NCI-H69 (cell line): ENCODE data around the gene MUC2.

Experiments
- DNase-seq: peaks from one replicate; lab custom pipeline; 2025; lab: John Stamatoyannopoulos, UW

MUC2 gene

DNA sequence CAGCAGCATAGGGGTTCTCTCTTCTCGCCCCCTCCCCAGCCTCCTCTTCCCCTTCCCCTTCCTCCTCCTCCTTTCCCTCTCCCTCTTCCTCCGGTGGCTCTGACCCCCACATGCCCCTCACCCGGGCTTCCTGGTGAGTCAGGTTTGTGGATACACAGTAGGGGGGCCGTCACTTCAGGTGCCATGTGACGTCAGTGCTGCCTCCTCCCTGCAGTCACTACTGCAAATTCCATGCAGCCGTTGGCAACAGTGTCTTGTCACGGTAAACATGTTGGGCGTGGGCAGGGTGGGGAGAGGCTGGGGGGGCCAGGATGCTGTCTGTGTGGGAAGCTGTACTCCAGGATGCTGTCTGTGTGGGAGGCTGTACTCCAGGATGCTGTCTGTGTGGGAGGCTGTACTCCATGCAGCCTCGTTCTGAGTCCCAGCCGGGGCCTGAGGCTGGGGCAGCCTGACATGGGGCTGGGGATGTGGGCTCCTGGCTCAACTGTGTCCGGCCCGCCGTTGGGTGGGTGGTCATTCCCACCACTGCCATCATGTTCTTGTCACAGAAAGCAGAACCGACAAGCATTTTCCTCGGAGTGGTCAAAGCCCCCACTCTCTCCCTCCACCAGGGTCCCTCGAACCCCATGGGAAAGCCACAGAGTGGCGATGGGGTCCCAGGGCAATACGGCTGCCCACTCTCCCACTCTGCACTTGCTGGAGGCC, 2.4 kb upstream of the MUC2 start:
- DNase-seq, result peak; percentile 75

DNA sequence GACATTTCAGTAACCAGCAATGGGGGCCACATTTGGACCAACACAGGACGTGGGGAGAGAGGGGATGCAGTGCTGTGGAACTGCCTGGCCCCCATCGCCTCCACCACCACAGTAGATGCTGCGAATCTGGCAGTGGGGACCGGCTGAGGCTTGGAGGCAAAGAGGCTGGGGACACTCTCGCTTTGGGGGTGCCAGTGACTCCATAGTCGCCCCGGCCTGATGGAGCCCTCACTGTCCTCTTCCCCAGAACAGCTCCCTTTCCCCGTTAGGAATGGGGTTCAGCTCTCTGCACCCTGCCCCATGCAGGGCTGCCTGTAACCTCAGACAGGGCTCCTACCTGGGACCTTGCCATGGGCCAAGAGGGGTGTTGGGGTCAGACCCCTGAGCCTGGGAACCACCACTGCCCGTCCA, 1.8 kb upstream of the MUC2 start:
- no peak for DNase-seq

DNA sequence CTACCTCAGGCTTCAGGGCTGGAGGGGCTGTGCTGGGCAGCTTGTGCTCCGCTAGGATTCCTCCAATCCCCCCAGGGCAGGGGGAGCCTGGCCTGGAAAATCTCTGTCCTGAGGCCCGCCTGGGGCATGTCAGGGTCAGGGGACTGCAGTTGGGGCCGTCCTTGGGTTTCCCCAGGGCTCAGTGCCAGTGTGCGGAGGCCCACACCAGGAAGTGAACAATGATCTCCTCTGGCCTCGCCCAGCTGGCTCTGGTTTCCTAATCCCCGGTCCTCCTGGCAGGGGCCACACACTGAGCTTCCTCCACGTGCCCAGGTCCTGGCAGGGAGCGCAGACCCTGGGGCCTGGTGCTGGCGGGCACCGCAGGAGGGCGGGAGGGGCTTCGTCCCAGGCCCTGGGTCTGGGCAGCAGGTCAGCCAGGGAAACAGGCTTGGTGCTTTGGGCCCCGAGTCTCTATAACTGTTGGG, 1.4 kb upstream of the MUC2 start:
- DNase-seq, result peak; percentile 56

DNA sequence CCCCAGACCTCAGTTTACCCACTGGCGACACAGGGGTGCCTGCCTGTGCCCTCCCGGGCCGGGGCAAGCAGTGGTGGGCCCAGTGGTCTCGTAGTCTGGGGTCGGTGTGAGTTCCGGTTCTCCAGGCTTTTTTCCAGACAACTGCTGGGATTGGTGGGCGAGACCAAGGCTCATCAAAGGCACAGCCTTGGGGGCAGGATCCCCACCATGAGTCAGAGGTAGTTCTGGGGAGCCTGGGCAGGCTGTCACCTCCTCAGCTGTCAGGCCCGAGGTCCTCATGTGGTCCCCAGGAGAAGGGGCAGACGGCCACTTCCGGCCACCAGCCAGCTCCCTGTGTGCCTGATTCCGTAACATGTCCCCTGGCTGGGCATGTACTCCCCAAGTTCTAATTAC, 827 bp upstream of the MUC2 start:
- no peak for DNase-seq

DNA sequence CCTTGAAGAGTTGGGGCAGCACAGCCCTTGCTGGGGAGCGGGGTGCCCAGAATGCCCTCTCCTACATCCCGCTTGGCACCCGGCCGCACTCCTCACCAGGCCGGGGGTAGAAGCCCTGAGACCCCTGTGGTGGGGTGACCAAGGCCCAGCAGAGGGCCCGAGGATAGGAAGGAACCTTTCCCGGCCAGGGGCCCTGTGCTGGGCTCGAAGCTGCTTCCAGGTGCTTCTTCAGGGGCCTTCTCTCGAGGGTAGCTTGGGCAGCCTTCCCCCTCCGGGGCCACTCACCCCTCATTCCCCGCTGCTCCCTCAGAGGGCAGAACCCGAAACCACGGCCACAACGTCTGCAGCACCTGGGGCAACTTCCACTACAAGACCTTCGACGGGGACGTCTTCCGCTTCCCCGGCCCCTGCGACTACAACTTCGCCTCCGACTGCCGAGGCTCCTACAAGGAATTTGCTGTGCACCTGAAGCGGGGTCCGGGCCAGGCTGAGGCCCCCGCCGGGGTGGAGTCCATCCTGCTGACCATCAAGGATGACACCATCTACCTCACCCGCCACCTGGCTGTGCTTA, 752 bp downstream of the MUC2 start:
- no peak for DNase-seq

DNA sequence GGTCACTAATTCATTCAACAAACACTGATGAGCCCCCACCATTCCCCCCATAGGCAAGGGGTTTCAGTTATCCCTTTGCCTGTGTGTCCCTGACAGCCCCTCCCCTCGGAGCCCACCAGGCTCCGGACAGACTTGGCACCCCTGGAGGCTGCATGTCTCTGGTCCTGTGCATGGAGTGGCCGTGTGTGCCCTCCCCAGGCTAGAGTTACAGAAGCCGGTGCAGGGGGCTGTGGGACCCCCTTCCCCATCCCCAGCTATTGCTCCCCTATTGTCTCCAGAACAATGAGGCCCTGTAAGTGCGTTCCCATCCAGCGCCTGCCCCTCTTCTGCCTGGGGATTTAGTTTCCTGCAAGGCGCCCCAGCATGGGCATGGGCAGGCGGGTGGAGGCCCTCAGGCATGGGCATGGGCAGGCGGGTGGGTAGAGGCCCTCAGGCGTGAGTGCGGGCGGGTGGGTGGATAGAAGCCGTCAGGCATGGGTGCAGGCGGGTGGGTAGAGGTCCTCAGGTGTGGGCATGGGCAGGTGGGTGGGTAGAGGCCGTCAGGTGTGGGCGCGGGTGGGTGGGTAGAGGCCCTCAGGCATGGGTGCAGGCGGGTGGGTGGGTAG, 1.5 kb downstream of the MUC2 start:
- no peak for DNase-seq

DNA sequence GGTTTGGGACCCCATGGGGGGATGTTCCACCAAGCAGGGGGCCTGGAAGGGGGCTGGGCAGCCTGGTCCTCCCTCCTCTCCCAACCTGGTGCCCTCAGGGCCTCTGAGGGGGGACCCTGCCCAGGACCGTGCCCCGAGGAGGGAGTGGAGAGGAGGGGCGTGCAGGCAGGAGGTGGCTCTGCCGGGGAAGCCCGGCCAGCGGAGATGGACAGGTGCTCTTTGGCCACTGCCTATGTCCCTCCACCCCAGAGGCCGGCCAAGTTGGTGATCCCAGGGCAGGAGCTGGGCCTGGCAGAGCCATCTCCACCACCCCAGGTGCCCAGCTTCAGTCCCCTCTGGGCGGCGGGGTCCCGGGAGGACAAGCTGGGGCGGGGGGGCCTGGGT, 2.4 kb downstream of the MUC2 start:
- DNase-seq, result no peak

DNA sequence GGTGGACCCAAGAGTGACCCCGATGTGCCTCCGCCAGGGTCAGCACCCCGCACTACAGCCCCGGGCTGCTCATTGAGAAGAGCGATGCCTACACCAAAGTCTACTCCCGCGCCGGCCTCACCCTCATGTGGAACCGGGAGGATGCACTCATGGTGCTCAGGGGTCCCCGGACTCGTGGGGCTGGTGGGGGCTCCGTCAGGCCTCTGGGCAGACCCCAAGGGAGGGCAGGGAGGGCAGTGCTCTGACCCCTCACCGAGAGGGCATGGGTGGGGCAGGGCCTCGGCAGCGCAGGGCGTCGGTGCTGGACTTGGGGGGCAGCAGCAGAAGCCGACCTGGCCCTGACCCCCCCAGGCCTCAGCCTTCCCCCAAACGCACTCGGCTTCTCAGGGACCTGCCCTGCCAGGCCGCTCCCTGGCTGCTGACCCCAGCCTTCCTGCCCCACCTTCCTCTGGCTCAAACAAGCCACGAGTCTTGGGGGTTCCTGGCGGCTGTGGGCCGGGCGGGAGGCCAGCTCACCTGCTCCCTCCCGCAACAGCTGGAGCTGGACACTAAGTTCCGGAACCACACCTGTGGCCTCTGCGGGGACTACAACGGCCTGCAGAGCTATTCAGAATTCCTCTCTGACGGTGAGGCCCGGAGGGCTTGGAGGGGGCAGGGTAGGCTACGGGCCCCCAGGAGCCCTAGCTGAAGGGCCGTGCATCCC, 2.9 kb downstream of the MUC2 start:
- DNase-seq, result no peak

DNA sequence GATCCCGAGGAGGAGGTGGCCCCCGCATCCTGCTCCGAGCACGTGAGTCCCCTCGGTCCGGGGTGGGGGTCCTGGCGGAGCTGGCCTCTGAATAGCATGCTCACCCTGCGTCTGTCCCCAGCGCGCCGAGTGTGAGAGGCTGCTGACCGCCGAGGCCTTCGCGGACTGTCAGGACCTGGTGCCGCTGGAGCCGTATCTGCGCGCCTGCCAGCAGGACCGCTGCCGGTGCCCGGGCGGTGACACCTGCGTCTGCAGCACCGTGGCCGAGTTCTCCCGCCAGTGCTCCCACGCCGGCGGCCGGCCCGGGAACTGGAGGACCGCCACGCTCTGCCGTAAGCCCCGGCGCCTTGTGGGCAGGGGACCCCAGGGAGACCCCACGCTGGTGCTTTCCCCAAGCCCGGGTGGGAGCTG, 3.5 kb downstream of the MUC2 start:
- no peak for DNase-seq

DNA sequence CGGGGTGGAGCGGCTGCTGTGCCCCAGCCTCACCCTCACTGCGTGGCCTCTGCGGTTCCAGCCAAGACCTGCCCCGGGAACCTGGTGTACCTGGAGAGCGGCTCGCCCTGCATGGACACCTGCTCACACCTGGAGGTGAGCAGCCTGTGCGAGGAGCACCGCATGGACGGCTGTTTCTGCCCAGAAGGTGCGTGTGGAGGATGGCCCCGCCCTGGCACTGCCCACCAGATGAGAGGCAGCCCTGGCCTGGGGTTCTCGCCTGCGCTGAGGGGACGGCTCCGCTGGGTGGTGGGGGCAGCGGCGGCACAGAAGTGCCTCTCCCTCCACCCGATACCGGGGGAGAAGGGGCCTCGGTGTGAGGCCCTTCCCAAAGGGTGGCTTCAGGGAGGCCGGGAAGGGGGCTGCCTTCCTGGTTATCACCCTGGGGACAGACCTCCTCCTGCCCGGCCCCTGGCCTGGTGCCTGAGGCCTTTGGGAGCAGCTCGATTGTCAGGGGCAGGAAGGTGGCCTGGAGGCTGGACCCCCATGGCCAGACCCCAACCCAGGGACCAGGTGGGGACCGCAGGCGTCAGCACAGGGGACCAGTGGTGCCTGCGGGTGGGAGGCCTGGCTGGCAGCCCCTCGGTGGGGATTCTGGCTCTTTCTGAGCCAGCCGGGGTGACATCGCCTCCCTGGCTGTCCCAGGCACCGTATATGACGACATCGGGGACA, 7.1 kb downstream of the MUC2 start:
- DNase-seq, result no peak

DNA sequence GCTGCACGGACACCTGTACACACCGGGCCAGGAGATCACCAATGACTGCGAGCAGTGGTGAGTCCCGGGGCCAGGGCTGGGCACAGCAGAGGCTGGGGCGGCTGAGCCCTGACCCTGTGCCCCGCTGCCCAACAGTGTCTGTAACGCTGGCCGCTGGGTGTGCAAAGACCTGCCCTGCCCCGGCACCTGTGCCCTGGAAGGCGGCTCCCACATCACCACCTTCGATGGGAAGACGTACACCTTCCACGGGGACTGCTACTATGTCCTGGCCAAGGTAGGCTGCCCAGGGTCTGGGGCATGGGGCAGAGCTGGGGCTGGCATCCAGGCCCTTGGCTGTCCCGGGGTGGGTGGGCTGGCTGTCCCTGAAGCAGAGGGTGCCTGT, 7.7 kb downstream of the MUC2 start:
- DNase-seq, result no peak

DNA sequence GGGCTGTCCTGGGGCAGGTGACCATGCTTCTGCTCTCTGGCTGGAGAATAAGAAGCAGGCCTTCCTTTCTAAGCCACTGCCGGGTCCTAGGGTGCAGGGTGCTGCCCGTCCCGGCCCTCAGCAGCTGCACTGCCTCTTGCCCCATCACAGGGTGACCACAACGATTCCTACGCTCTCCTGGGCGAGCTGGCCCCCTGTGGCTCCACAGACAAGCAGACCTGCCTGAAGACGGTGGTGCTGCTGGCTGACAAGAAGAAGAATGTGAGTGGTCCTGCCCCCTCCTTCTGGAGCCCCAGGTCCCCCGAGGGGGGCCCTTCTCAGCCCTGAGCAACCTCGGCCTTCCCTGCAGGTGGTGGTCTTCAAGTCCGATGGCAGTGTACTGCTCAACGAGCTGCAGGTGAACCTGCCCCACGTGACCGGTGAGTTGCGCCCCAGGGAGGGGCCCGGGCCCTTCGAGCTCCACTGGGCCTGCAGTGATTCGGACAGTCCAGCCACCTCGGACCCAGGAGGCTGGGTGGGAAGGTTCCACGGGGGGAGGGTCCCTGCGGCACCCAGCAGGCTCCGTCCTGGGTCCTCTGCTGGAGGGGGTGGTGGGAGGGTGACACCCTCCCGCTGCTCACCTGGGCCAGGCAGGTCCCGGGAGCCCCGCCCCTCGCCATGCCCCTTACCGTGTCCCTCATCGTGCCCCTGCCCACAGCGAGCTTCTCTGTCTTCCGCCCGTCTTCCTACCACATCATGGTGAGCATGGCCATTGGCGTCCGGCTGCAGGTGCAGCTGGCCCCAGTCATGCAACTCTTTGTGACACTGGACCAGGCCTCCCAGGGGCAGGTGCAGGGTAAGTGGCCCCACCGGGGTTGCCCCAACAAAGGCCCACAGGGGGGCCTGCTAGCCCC, 8.3 kb downstream of the MUC2 start:
- DNase-seq, result no peak

DNA sequence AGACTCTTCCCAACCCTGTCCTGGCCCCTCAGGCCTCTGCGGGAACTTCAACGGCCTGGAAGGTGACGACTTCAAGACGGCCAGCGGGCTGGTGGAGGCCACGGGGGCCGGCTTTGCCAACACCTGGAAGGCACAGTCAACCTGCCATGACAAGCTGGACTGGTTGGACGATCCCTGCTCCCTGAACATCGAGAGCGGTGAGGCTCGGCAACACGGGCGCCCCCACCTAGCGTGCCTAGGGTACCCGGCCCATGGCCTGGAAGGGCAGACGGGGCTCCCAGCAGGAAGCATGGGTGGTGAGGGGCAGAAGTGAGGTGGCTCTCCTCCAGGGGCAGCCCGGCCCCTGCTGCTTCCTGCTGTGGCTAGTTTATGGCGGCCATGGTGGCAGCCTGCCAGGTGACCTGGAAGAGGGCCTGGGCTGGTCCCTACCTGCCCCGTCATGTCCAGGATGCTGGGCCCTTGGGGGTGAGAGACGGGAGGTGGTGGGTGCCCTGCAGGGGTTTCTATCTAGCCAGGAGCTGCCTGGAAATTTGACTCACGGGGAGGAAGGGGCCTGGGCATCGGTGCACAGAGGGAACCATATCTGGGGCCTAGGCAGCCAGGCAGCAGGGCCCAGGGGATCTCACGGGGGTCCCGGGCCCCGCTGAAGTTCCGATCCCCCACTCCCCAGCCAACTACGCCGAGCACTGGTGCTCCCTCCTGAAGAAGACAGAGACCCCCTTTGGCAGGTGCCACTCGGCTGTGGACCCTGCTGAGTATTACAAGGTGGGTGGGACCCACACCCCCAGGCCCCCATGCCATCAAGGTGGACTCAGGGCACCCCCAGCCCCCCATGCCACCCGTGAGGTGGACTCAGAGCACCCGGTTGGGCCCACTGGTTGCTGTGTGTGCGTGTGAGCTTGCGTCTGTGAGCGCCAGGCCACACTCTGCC, 9.2 kb downstream of the MUC2 start:
- no peak for DNase-seq

DNA sequence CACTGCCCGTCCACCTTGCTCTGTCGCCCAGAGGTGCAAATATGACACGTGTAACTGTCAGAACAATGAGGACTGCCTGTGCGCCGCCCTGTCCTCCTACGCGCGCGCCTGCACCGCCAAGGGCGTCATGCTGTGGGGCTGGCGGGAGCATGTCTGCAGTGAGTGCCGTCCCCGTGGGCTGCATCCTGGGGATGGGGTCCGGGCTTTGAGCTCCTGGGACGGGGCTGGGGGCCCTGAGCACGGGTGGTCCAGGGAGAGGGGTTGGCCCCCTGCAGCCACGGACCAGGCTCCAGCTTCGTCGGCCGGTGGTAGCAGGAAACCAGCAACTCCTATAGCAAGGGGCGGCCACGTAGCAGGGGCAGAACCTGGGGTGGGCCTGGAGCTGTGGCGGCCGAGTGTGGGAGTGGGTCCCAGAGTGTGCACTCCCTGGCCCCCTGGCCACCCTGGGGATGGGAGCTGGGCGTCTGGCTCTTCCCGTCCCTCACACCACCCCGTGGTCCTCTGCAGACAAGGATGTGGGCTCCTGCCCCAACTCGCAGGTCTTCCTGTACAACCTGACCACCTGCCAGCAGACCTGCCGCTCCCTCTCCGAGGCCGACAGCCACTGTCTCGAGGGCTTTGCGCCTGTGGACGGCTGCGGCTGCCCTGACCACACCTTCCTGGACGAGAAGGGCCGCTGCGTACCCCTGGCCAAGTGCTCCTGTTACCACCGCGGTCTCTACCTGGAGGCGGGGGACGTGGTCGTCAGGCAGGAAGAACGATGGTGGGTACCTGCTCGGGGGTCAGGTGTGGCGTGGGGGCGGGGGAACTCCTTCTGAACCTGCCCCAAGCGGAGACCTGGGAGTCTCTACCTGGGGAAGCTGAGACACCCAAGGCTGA, 10.1 kb downstream of the MUC2 start:
- DNase-seq, result peak; percentile 17

DNA sequence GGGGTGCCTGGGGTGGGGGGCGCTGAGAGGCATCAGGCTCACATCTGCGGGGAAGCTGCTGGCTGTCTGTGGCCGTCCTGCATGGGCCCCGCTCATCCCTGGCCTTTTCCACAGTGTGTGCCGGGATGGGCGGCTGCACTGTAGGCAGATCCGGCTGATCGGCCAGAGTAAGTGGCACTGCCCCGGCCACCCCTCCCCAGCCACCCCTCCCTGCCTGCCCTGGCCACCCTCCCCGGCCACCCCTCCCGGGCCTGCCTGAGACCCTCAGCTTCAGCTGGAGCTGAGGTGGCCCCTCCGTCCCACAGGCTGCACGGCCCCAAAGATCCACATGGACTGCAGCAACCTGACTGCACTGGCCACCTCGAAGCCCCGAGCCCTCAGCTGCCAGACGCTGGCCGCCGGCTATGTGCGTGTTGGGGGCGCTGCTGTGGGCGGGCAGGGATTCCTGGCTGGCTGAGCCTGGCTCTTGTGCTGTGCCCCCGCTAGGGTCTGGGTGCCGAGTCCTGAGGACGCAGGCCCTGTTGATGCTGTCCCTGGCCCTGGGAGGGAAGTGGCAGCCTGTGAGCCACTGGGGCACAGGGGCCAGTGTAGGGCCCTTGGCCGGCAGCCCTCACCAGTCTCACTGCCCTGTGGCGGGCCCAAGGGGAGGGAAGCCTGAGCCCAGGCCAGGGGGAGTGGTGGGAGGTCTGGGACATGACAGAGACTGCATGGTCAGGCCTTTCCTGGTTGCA, 10.9 kb downstream of the MUC2 start:
- DNase-seq, result no peak

DNA sequence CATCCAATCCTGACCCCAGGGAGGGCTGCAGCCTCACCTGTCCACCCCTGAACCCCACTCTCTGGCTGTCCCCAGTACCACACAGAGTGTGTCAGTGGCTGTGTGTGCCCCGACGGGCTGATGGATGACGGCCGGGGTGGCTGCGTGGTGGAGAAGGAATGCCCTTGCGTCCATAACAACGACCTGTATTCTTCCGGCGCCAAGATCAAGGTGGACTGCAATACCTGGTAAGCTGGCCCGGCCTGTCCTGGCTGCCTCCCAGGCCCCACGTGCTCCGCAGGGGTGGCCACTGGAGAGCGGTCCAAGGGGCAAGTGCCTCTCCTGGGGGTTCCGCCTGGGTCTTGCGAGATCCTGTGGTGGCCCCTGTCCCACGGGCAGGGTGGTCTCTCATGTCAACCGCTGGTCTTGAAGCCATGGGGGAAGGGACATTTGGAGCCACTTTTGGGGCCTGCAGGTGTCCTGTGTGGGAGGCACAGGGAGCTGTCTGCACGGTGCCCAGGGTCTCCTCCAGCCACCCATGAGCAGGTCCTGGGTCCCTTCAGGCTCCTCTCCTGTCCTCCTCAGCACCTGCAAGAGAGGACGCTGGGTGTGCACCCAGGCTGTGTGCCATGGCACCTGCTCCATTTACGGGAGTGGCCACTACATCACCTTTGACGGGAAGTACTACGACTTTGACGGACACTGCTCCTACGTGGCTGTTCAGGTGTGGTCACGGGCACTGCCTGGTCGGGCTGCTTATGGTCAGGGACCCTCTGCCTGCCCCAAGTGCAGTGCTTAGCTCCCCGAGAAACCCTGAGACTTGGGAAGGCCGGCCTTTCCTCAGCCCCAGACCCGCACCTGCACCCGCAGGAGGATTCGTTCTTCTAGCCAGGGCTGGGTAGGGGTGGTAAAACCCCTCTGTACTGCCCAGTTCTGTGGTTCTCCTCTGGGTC, 11.8 kb downstream of the MUC2 start:
- no peak for DNase-seq

DNA sequence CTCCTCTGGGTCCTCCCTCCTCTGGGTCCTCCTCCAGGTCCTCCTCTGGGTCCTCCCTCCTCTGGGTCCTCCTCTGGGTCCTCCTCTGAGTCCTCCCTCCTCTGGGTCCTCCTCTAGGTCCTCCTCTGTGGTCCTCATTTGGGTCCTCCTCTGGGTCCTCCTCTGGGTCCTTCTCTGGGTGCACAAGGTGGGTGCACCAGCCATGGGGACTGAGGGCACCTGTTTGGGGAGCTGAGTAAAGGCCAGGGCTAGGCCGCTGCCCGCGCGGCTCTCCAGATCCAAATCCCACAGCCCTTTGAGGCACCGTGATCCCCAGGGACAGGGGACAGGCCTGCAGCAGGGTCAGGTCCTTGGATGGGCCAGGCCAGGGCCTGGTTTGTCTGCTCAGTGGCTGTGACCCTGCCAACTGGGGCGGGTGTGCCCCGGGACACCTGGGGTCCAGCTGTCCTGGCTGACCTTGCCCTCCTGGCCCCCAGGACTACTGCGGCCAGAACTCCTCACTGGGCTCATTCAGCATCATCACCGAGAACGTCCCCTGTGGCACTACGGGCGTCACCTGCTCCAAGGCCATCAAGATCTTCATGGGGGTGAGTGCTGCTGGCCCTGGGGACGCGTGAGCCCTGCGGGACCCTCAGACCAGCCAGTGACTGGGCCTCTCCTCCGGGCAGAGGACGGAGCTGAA, 12.7 kb downstream of the MUC2 start:
- DNase-seq, result no peak
